Psoas muscle (tissue), 8 donors: ENCODE measurements around the gene VSTM4. TPM values are rescaled to one million over a fixed set of nuclear protein-coding genes. Genes with fewer than 3 reads are reported as not detected.

Experiments used
- ATAC-seq, 4 donors: fragments of 200-7000 bp; cut with Tn5 transposase; one replicate each; pipeline ENCODE4 v1.9.1; 2020; ENCODE audit warnings: moderate library complexity in 3 of 4, mild to moderate bottlenecking in 2 of 4
- DNase-seq, 2 donors: peaks; one replicate each; pipeline ENCODE4 v3.0.0-alpha.2; 2020
- H3K27ac ChIP-seq: fragments of 200-600 bp; one replicate; pipeline ENCODE4 v1.8.0; 2022
- H3K27me3 ChIP-seq, 3 donors: fragments of 200-600 bp in 1 of 3; one replicate each; pipeline versions ENCODE4 v1.6.1 to v1.8.0; 2013 to 2022; ENCODE audit warnings: low read length in 2 of 3, mild to moderate bottlenecking in 2 of 3, moderate library complexity in 1 of 3; ENCODE audit not compliant: insufficient read depth in 3 of 3
- H3K36me3 ChIP-seq, 2 donors: fragments of 200-600 bp in 1 of 2; one replicate each; pipeline versions ENCODE4 v1.6.1 to v1.8.0; 2013 to 2022; ENCODE audit warnings: low read depth in 1 of 2, mild to moderate bottlenecking in 1 of 2, moderate library complexity in 1 of 2; ENCODE audit not compliant: insufficient read depth in 1 of 2
- H3K4me1 ChIP-seq: fragments of 200-600 bp; one replicate; pipeline ENCODE4 v1.8.0; 2022
- H3K4me3 ChIP-seq: fragments of 200-600 bp; one replicate; pipeline ENCODE4 v1.8.0; 2022; ENCODE audit warnings: mild to moderate bottlenecking
- H3K9me3 ChIP-seq: fragments of 200-600 bp; one replicate; pipeline ENCODE4 v1.8.0; 2022
- WGBS, 3 donors: extraction: QIAGEN DNeasy Blood & Tissue Kit; methylation state at CpG; one replicate each; pipeline versions ENCODE4 v1.1.6 to v1.1.7; 2013; 5-methylcytosine and 5-hydroxymethylcytosine counted together
- intact Hi-C, 2 donors: fragments of 100-400 bp; cut with DNase I; formaldehyde crosslinking; loops; one replicate each; pipeline versions ENCODE4 v1.11.0 to v1.14.2; 2022
- polyA plus RNA-seq, 3 donors: library from polyadenylated mRNA; stranded (reverse); fragments of 200-250 nt; gene quantifications; one replicate each; pipeline ENCODE4 v1.2.3, GENCODE V29; 2013
- total RNA-seq, 4 donors: library from RNA; stranded (reverse); fragmentation: NEBNext Ultra II Directional in 2 of 4; extraction: Animal tissue kit (Norgen Biotek cat#: 25700) in 2 of 4; gene quantifications; one replicate each; pipeline versions ENCODE4 v1.2.1 to v1.2.4, GENCODE V29; 2021 to 2023
- TF ChIP-seq, protein P1 (sequence below): fragments of 200-600 bp; IDR thresholded peaks from one replicate; pipeline ENCODE4 v1.8.0; 2022; ENCODE audit warnings: antibody characterized with exemption
- donor health status: healthy with polysubstance abuse.
- donor health status: DM: no; HTN: no; CAD: no; lungs with moderate emphysema.
- donor health status: Bipolar disorder and iron deficiency.
- donor health status: healthy.
- donor health status: DM: yes; HTN: yes; CAD: no.
- donor health status: DM: no; HTN: no; CAD: no.
- donor health status: DM: no; HTN: no; CAD: no.
- donor health status: DM: yes; HTN: yes; CAD: no.

Gene VSTM4
- total and polyA plus RNA-seq, 7 donors = 1.0 to 4.4 (median 1.8) TPM

DNA sequence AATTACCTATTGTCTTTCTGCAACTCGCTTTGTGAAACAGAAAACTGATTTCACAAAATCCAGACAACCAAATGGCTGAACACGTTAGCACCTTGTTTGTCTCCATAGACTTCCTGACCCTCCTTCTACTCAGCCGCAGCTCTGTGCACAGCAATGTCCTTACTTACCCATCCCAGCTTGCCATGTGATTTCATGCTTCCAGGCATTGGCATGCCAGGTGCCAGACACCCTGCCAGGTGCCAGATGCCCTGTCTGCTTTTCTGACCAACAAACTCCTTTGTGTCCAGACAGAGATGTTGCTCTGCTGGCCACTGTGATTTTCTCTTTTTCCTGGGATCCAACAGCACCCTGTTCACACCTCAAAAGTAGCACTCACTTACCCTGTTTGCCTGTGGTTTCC is 34.6 kb upstream of the VSTM4 start:
- no peak for ATAC-seq
- no peaks in the 10 kb centered on the region for H3K9me3 ChIP-seq
- no peaks in the 10 kb centered on the region for H3K27me3 ChIP-seq
- H3K4me3 ChIP-seq = no peak overlapping the region
- H3K36me3 ChIP-seq = no peaks in the 10 kb centered on the region
- DNase-seq = no peak
- intact Hi-C loops = no loop called here
- H3K4me1 ChIP-seq = no peaks in the 10 kb centered on the region
- TF ChIP-seq, protein P1, sequence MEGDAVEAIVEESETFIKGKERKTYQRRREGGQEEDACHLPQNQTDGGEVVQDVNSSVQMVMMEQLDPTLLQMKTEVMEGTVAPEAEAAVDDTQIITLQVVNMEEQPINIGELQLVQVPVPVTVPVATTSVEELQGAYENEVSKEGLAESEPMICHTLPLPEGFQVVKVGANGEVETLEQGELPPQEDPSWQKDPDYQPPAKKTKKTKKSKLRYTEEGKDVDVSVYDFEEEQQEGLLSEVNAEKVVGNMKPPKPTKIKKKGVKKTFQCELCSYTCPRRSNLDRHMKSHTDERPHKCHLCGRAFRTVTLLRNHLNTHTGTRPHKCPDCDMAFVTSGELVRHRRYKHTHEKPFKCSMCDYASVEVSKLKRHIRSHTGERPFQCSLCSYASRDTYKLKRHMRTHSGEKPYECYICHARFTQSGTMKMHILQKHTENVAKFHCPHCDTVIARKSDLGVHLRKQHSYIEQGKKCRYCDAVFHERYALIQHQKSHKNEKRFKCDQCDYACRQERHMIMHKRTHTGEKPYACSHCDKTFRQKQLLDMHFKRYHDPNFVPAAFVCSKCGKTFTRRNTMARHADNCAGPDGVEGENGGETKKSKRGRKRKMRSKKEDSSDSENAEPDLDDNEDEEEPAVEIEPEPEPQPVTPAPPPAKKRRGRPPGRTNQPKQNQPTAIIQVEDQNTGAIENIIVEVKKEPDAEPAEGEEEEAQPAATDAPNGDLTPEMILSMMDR = no peak
- WGBS, 3 donors = 44 to 56% (median 49%) methylated on average over 3 of the region's 3 CpGs
- H3K27ac ChIP-seq = no peak overlapping the region

DNA sequence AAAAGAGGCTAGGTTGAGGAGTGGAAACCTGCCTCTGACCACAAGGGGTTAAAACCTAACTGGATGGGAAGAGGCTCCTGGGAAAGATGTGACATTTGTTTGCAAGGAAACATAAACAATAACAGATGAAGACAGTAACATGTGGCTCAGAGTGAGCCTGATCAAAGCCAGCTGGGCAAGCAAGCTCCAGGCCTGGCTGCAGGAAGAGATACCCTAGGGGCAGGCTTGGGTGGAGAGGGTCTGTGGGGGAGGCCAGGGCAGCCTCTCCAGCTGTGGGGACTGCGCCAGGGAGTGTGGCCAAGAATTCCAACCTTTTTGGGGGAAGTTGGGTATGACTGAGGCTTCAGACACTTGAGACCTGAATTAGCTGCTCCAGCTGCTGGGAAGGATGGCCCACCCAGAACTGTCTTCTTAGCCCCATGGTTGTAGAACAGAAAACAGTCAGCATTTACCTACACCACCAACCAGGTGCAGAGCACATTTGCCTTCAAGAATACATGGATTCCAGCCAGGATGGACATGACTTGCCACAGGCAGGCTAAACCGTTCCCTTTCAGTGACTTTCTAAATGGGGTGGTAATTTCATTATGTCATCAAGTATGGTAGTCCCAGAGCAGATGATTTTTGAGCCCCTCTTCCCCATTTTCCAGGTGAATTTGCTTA is 28.9 kb upstream of the VSTM4 start:
- no peaks in the 10 kb centered on the region for H3K36me3 ChIP-seq
- H3K27me3 ChIP-seq = no peaks in the 10 kb centered on the region
- whole genome bisulfite sequencing, 3 donors = 40 to 83% (median 49%) methylated on average over 2 of the region's 2 CpGs
- peaks cover 5% of the 10 kb centered on the region for H3K4me1 ChIP-seq
- DNase-seq (no peak), ATAC-seq (no peak)
- H3K9me3 ChIP-seq = no peaks in the 10 kb centered on the region
- intact Hi-C loops = no loop called here
- TF ChIP-seq, protein P1 = no peak
- H3K27ac ChIP-seq = no peak overlapping the region
- H3K4me3 ChIP-seq = no peak overlapping the region

DNA sequence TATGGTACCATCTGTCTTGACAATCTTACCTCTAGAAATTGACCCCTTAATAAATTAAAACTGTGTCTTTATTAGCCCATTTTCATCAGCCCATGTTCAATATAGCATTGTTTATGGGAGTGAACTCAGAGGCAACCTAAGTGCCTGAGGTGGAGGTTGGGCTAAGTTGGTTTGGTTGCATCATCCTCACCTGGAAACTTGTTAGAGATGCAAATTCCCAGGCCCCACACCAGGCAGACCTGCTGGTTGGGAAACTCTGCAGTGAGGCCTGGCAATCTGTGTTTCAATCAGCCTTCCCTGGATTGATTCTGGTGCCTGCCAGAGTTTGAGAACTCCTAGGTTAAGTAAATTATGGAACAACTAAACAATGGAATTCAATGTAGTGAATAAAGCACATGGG is 27.9 kb upstream of the VSTM4 start:
- H3K4me3 ChIP-seq = no peak overlapping the region
- H3K27ac ChIP-seq = no peak overlapping the region
- ATAC-seq (no peak), DNase-seq (no peak)
- H3K9me3 ChIP-seq = no peaks in the 10 kb centered on the region
- peaks cover 7% of the 10 kb centered on the region for H3K4me1 ChIP-seq
- intact Hi-C loops = no loop called here
- H3K27me3 ChIP-seq = no peaks in the 10 kb centered on the region
- TF ChIP-seq, protein P1 = no peak
- no peaks in the 10 kb centered on the region for H3K36me3 ChIP-seq

DNA sequence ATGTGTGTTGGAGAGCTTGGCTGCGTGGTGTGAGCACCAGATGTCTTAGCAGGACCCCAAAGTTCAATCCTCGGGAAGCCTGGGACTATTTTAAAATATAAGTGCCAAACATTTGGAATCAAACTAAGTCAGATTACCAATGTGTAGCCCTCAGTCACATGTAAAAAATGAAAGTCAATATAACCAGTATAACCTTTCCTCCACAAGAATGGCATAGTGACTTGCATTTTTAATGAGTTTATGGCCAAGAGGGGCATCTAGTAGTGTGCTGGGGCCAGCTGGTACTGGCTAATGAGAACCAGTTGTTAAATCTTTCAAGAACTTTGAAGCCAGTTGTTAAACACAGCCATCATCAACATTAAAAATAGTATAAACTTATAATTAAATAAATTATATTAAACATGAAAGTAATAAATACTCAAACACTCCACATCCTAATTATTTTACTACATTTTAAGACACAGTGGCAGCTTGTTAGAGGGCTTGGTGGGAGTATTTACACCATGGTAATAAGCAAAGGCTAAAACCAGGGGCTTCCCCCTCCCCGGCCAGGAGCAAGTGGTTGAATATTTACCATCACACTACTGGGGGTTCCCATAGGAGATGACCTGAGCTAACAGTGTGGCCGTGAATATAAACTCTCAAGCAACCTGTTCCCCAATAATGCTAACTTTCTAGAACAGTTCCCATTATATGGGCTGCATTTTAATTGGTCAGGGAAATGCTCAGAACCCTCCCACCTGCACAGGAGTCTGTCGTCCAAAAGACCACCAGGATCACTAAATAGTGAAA is 26.4 kb upstream of the VSTM4 start:
- DNase-seq = no peak
- H3K4me1 ChIP-seq = peaks cover 7% of the 10 kb centered on the region
- TF ChIP-seq, protein P1 = no peak
- WGBS, 3 donors = 84 to 93% (median 89%) methylated on average over 5 of the region's 5 CpGs
- no peak overlapping the region for H3K4me3 ChIP-seq
- no peaks in the 10 kb centered on the region for H3K27me3 ChIP-seq
- H3K36me3 ChIP-seq = no peaks in the 10 kb centered on the region
- H3K9me3 ChIP-seq = peaks cover under 1% of the 10 kb centered on the region
- H3K27ac ChIP-seq = no peak overlapping the region
- intact Hi-C loops = no loop called here
- ATAC-seq = no peak
